HL-60 (cell line): ENCODE measurements around the gene STOX2.

ENCODE experiments used
- DNase-seq, 2 experiments: peaks; one replicate each; pipeline ENCODE4 v3.0.0-alpha.2; 2010 to 2020; ENCODE audit warnings: low read depth in 1 of 2, low spot score in 1 of 2
- H3K27ac ChIP-seq: fragments of 250-450 bp; sonication (Bioruptor Pico); replicated peaks from 2 replicates; pipeline ENCODE4 v1.5.1; 2020; ENCODE audit warnings: mild to moderate bottlenecking, moderate library complexity
- H3K27me3 ChIP-seq: fragments of 250-450 bp; sonication (Bioruptor Pico); 2 replicates; pipeline ENCODE4 v1.5.1; 2021; ENCODE audit warnings: mild to moderate bottlenecking, moderate library complexity; ENCODE audit not compliant: insufficient read depth, poor library complexity, severe bottlenecking
- H3K4me3 ChIP-seq: replicated peaks from 2 replicates; pipeline ENCODE4 v1.5.1; 2011; ENCODE audit warnings: mild to moderate bottlenecking, control low read depth, low read length; ENCODE audit not compliant: insufficient read depth
- GABPA ChIP-seq: IDR thresholded peaks from 2 replicates; pipeline ENCODE4 v1.6.1; 2012; ENCODE audit warnings: low read depth
- POLR2AphosphoS5 ChIP-seq: IDR thresholded peaks from 2 replicates; pipeline ENCODE4 v1.6.1; 2012; ENCODE audit warnings: low read depth
- REST ChIP-seq: IDR thresholded peaks from 2 replicates; pipeline ENCODE4 v1.6.1; 2012; ENCODE audit warnings: low read depth; ENCODE audit not compliant: insufficient replicate concordance
- SPI1 ChIP-seq: IDR thresholded peaks from 2 replicates; pipeline ENCODE4 v1.6.1; 2012; ENCODE audit warnings: low read depth, mild to moderate bottlenecking, borderline replicate concordance
- TF ChIP-seq, protein P1 (sequence below): IDR thresholded peaks from one replicate; pipeline ENCODE4 v1.5.1; 2011; ENCODE audit warnings: low read length, control low read depth, inconsistent platforms; ENCODE audit not compliant: insufficient read depth

Gene STOX2

DNA sequence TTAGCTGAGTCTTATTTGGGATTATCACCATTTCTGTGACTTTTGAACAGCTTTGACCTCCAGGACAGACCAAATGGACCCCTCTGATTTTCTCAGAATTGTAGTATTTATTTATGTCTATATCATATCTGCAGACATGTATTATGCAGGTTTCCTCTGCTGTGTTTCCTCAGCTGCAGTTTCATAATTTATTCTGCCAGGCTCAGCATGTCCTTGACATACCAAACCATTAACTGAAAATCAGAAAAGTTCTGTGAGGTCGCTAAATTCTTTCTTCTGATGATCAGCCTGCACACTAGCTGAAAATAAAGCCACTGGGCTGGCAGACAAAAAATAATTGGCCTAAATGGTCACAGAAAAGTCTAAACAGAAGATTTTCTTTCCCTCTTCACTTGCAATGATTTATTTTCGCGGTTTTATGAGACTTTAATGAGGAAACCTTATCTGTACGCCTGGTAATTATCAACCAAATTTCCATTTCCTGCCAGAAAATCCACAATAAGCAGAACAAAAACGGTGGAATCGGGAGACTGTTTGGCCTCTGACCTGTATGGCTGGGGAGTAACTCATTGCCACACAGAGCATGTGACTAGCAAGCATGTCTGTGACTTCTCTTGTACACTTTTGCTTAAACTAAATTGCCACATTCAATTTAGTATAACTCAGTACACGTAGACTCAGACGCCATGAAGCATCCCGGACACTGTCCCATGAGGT is 161.6 kb downstream of the STOX2 start:
- no peak for DNase-seq
- H3K27me3 ChIP-seq = no peaks in the 10 kb centered on the region
- TF ChIP-seq REST (no peak), GABPA (no peak), SPI1 (no peak), POLR2AphosphoS5 (no peak)
- TF ChIP-seq, protein P1, sequence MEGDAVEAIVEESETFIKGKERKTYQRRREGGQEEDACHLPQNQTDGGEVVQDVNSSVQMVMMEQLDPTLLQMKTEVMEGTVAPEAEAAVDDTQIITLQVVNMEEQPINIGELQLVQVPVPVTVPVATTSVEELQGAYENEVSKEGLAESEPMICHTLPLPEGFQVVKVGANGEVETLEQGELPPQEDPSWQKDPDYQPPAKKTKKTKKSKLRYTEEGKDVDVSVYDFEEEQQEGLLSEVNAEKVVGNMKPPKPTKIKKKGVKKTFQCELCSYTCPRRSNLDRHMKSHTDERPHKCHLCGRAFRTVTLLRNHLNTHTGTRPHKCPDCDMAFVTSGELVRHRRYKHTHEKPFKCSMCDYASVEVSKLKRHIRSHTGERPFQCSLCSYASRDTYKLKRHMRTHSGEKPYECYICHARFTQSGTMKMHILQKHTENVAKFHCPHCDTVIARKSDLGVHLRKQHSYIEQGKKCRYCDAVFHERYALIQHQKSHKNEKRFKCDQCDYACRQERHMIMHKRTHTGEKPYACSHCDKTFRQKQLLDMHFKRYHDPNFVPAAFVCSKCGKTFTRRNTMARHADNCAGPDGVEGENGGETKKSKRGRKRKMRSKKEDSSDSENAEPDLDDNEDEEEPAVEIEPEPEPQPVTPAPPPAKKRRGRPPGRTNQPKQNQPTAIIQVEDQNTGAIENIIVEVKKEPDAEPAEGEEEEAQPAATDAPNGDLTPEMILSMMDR = no peak
- H3K27ac ChIP-seq = no peak overlapping the region
- no peak overlapping the region for H3K4me3 ChIP-seq

DNA sequence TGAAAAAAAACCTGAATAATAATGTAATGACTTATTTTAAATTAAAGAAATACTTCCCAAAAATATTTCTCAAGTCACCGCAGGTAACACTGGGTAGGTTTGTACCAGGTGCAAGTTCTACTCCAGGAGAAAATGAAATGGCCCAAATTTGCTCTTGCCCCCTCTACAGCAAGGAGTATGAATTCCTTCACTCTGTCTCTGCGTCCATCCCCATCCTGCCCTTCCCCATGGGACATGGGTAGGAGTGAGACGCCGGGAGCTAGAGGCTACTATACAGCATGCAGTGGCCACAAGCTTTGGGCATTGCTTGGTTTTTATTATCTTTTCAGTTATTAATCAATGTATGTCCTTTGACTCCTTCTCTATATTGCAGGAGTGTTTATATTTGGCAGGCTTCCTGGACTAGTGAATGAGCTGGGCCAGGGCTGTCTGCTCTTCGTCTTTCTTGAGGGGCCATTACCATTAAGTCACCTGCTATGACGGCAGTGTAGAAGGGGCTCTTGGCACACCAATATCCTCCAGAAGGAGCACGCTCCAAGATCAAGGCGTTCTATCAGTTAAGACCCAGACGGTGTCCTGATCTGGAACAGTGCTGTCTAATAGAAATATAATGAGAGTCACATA is 162.9 kb downstream of the STOX2 start:
- Histone ChIP-seq H3K27me3 (no peaks in the 10 kb centered on the region), H3K4me3 (no peak overlapping the region), H3K27ac (no peak overlapping the region)
- DNase-seq = no peak
- TF ChIP-seq, protein P1 = no peak
- TF ChIP-seq POLR2AphosphoS5 (no peak), REST (no peak), GABPA (no peak), SPI1 (no peak)
